IPS-18c (cell line): ENCODE results near the gene THADA.

Experiments
- H3K4me3 ChIP-seq: 2 replicates; pipeline ENCODE4 v1.7.0; 2013; ENCODE audit warnings: low read depth, mild to moderate bottlenecking, low read length, moderate library complexity; ENCODE audit not compliant: insufficient read depth
- H3K9me3 ChIP-seq: one replicate; pipeline ENCODE4 v1.6.1; 2013; ENCODE audit warnings: mild to moderate bottlenecking, low read length, moderate library complexity; ENCODE audit not compliant: control insufficient read depth, insufficient read depth

The THADA gene

DNA sequence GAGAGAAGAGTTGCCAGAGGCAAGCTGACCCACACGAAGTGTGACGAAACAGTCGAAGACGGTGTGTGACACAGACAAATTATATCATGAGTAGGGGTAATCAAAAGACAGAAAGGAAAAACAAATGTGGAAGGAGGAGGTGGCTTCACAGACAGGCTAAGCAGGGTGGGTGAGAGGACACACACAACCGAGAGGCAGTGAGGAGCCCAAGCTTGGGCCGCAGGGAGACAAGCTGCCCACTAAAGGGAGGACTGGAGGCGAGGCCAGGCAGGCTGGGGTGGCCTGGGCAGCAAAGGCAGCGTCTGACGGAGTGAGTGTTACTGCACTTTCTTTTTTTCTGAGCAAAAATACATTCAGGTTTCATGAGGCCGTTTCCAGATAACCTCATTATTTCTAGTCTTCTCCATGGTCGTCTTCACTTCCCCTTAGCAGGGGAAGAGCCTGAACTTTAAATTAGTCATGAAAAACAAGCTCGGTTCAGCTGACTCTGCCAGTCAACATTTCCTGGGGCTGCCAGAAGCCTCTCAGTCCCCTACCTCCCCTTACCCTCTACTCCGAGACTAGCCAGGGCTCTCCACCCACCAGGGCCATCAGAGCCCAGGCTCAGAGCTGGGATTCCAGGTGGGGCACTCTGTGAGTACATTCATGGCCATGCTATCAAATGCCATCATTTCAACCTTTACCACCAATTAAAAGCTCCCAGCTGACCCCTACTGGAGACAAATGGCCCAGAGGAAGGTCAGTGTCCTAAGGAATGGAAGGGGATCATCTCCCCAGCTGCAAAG, 355.7 kb downstream of the THADA start:
- H3K4me3 ChIP-seq: no peak overlapping the region
- H3K9me3 ChIP-seq: no peaks in the 10 kb centered on the region

DNA sequence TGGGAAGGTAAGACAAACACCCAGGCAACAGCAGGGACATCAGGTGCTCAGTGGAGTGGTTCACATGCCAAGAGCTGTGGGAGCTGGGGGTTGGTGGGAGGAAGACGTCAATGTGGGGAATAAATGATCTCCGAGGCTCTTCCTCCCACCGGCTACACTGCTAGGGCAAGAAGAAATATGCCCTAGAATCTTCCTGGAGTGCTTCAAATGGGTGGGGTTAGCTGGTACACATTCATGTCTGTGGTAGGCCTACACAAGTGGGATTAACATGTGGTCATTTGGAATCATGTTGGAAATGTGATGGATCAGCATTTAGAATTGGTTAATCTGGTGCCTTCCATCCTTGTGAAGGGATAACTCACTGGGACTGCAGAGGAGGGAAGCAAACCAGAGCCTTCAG, 357.0 kb downstream of the THADA start:
- Histone ChIP-seq H3K9me3 (no peaks in the 10 kb centered on the region), H3K4me3 (no peak overlapping the region)

DNA sequence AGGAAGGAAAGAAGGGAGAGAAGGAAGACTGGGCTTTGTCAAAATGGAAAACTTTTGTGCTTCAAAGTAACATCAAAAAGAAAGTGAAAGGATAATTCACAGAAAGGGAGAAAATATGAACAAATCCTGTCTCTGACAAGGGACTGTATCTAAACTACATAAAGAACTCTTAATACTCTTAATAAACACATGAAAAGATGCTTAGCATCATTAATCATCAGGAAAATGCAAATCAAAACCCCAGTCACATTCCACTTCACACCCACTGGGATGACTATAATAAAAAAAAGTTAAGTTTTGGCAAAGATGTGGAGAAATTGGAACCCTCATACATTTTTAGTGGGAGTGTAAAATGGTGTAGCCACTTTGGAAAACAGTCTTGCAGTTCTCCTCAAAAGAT, 357.7 kb downstream of the THADA start:
- H3K4me3 ChIP-seq: no peak overlapping the region
- H3K9me3 ChIP-seq: no peaks in the 10 kb centered on the region

DNA sequence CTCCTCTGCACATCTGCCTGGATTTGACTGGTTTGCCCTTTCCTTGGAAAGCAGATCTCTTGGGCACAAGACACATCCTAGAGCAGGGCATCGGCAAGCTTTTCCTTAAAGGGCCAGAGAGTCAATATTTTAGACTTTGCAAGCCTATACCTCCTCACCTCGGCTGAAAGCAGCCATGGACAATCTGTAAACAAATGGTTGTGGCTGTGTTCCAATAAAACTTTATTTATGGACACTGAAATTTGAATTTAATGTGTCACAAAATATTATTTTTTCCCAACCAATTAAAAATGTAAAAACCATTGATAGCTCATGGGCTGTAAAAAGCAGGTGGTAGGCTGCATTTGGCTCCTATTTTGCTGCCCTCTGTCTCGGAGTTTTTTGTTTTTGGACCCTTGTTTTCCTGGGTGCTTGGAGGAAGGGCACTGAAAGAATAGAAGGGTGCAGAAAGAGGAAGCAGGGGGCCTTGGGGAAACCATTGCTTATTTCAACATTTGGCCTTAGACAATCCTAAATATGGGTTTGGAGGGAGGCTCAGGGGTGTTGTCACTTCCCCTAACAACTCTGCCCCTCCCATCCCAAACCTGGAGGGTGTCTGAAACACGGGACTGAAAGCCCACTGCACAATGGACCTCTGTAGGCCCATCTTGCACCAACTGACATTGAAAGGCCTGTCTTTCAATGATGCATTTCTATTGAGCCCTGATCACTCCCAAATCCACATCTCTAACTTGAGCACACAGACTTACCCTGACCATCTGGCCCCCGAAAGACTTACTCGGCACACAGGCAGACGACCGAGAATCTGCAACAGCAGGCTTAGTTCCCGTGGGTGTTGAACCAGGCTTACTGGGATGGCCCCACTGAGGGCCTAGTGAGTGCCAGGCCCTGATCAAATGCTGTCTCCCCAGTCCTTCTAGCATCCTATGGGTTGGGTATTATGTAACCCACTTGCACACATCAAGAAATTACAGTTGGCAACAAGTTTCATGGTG, 362.3 kb downstream of the THADA start:
- Histone ChIP-seq H3K4me3 (no peak overlapping the region), H3K9me3 (no peaks in the 10 kb centered on the region)

DNA sequence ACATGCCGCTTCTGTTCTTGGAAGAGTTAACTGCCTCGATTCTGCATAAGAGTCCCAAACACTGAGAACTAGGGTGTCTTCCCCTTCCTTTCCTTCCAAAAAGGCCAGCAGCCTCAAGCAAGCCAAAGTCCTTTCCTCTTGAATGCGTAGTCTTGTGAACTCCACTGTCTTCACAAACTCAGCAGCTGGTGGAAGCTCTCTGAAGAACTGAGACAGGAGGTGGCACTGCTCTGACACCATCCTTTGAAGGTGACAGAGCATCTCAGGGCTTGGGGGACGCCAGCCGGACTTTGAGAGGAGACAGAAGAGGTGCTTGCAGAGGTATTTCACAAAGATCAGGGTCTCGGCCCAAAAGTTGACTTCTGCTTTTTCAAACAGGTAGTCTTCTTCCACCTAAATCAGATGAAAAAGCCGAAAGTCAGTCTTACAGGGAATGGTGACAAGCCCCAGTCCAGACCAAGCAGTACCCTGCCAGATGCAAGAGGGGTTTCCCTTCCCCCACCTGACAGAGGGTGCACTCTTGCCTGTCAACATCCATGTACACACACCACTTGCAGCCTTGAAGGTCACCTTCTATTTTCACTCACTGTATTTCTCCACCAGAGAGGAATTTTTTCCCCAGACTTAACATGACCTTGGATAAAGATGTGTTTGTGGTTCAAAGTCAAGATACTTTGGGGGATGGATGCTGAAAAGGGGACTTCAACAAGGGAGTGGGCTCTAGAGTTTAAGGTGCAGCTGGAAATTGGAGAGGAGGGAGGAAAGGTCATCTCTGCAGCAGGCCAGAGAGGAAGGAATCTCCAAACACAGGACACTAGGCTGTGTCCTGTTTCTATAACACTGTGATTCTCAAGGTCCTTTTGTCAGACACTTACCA, 364.6 kb downstream of the THADA start:
- Histone ChIP-seq H3K9me3 (no peaks in the 10 kb centered on the region), H3K4me3 (no peak overlapping the region)

DNA sequence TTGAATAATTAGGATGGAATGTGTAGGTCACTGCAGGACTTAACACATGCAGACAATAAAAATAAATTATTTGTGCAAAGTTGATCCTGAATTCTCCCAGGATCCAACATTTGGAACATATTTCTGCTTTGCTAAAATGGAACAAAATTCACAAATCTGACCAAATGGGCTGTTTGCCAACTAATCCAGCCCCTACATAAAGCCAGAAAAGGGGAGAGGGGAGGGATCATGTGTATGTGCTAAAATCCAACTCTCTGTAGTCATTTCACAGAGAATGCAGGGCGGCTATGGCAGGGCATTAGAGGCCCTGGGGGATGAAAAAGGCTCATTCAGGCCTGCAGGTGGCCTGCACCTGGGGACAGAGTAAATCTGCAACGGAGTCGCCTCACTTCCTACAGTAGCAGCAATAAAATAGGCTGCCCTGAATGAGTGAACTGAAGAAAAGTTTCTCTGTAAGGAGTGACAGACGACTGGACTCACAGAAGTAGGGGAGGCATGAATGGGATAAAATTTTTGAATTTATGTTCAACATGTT, 365.4 kb downstream of the THADA start:
- H3K9me3 ChIP-seq: no peaks in the 10 kb centered on the region
- H3K4me3 ChIP-seq: no peak overlapping the region

DNA sequence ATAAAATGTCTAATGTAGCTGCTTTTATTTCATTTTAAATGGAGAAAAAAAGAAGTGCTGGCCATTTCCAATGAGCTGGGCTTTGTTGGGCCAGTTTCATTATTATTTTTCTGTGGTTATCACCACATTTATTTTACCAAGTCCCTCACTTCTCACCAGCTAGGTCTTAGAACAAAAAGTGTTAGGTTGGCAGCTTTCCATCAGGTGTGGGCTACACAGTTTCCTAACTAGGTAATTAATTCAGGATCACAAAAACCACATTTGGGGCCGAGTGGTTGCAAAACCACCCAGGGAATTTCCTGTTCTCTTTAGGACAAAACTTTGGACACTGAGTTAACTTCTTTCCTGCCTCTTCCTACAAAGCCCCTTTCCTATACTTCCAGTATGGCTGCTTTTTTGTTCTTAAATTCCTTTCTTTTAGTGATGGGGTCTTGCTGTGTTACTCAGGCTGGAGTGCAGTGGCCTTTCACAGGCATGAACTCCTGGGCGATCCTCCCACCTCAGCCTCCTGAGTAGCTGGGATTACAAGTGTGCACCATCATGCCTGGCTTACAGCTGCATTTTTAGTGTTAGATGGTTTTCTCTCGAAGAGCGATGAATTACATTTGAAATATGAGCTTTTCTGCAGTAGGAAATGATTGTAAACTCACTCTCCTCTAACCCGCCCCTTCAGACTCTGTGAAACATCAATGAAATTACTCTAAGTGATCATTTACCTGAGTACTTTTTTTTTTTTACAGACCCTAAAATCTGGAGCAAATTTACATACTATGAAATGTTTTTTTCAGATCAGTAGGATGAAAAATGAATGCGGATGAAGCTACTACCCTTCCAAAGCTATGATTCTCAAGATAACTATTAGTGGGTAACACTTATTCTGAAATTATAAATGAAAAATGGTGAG, 366.8 kb downstream of the THADA start:
- Histone ChIP-seq H3K4me3 (no peak overlapping the region), H3K9me3 (no peaks in the 10 kb centered on the region)

DNA sequence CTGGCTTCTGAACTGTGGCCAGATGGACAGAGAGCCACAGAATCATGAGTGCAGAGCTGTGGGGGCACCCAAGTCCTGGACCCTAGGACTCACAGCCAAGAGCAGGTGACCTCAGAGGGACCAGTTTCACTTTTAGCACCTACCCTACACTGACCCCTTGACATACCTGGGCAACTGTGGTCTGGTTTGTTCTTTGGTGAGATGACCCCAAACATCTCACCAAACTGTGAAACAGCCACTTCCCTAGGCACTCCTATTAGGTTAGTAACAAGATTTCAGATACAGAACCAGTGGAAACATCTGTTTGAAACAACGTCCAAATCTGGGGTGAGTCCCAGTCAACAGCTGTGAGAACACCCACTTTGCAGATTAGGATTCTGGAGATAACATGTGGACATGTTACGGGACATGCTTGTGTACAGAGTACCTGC, 367.5 kb downstream of the THADA start:
- H3K4me3 ChIP-seq: no peak overlapping the region
- H3K9me3 ChIP-seq: no peaks in the 10 kb centered on the region

DNA sequence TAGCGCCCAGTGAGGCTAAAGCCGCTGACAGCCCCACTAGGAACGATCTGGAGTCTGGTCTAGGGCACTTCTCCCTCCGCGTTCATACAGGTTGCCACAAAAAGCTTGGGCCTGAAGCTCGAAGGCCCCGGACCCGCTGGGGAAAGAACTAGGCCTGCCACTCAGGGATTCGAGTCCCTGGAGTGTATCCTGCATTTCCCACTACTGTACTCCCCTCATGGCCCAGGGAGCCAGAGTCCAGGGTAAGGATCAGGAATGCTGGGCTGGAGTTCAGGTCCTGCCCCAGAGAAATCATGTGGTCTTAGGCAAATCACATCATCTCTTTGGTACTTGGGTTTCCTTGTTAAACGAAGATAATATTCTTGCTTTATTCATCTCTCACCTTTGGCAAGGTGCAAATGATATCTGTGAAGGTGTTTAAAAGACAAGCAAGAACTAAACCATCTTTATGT, 368.0 kb downstream of the THADA start:
- Histone ChIP-seq H3K4me3 (peak overlapping the region; percentile 97), H3K9me3 (no peaks in the 10 kb centered on the region)

DNA sequence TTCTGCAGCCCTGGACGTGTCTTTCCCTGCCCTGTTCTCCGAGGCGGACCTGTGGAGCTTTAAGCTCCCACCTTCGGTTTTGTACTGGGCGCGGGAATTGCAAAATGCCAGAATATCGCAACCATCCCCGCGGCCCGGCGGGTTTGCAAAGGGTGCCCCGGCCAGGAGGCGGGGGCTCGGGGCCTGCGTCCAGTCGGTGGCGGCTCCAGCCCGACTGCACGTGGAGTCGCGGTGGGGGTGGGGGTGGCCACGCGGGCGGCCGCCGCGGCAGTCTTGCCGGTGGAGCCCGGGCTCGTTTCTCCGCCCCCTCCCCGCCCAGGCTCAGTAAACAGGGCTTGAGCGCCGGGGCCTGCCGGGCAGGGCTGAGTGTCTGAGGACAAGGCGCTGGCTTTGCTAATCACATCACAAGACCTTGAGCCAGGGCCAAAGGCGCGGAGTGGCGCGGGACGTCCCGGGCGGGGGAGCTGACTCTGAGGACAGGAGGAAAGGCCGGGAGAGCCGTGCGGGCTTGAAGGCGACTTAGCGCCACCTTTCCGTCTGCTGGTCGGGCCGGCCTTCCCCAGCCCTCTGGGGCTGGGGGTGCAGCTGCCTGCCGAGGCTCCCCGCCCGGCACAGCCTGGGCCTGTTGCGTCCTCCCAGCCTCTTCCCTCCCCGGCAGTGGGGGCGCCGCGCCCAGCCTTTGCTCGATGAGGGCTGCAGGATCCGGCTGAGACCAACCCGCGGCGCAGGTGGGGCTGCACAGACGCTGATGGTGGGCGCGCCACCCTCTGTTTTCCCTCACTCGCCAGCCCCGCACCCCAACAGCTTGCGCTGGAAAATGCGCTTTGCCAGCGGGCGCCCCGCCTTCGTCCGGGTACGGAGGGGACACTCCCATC, 368.6 kb downstream of the THADA start:
- Histone ChIP-seq H3K4me3 (peak overlapping the region; percentile 97), H3K9me3 (no peaks in the 10 kb centered on the region)

DNA sequence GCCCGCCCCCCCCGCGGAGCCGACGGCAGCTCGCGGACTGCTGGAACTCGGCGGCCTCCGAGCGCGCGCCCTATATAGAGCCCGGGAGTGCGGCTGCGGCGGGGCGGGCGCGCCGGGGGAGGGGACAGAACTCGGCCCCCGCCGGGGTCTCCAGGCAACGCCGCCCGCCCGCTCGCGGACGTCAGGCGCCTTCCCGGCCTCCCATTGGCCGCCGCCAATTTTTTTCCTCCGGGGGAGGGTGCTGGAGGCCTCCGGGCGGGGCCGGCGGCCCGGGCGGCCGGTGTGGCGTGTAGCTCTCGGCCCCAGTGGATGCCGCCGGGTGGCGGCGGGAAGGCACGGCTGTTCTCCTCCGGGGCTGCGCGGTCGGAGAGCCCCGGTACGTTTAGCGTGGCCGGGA, 369.3 kb downstream of the THADA start, which contains the start of gene ZFP36L2:
Gene ZFP36L2, minus strand, starts transcription at position 49 of the 397 bp plus-strand sequence. CDS start 291 bp downstream, outside the sequence.
- Histone ChIP-seq H3K9me3 (no peaks in the 10 kb centered on the region), H3K4me3 (peak within 1 kb of the TSS; percentile 97)

DNA sequence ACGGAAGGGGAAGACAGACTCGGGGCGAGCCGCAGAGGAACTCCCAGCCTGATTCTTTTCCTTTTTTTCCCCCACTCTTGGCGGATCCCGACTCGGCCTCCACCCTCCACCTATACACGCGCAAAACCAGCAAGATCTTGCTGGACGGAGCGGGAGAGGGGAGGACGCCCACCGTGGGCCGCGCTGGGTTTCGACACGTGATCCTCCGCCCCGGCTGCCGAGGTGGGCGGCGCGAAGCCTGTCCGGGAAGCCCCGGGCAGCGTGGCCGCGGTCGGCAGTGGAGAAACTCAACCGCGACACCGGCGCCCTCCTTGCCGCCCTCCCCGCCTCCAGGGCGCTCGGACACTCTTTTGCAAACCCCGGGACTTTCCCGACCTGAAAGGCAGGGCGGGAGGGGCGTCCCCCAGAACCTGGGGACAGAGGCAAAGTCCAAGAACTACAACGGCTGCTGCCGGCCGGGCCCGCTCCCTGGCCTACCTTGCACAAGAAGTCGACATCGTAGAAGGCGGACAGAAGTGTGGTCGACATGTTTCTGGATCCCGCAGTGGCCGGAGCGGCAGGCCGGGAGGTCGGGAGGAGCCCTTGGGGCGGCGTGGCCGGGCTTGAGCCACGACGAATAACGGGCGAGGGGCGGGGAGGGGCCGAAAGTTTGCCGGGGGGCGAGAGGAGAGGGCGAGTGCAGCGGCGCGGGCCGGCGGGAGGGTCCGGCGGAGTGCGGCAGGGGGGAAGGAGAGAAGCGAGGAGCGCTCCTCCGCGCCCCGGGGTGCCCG, 369.9 kb downstream of the THADA start:
- H3K4me3 ChIP-seq: peak overlapping the region; percentile 97
- H3K9me3 ChIP-seq: no peaks in the 10 kb centered on the region

DNA sequence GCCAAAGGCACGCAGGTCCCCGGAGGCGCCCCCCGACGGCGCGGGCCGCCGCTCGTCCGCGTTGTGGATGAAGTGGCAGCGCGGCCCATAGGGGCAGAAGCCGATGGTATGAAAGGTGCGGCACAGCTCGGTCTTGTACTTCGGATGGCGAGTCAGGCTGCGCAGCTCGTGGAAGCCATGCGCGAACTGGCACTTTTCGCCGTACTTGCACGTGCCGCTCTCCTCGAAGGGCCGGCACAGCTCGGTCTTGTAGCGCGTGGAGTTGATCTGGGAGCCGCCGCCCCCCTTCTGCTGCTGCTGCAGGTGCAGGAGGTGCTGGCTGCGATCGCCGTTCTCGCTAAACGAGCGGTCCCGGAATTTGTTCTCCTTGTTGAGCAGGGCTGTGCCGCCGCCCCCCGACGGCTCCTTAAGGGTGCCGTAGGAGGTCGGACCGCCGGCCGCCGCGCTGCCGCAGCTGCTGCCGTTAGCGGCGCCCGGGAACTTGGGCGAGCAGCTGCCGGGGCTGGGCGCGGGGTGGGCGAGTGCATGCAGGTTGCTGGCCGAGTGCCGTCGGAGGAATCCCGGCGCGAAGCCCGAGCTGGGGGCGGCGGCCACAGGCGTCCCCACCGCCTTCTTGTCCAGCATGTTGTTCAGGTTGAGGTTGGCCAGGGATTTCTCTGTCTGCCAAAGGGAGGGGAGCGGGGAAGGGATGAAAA, 370.6 kb downstream of the THADA start:
- H3K4me3 ChIP-seq: peak overlapping the region; percentile 97

DNA sequence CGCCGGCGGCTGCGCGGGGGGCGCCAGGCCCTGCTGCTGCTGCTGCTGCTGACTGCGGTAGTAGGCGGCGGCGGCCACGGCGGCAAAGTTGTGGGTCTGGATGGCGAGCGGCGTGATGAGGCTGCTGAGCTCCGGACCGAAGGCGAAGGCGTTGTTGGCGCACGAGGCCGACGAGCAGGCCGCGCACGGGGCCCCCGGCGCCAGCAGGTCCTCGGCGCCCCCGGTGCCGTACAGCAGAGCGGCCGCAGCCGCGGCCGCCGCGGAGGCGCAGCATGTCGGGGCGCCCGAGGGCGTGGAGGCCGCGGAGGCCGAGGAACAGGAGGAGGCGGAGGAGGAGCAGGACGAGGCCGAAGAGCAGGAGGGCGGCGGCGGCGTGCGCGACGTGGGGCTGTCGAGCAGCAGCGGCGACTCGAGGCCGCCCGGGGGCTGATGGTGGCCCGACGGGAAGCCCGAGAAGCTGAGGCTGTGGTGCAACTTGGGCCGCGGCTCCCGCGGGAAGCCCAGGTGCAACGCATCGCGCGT, 371.2 kb downstream of the THADA start:
- peak overlapping the region; percentile 97 for H3K4me3 ChIP-seq
- H3K9me3 ChIP-seq: no peaks in the 10 kb centered on the region

More for the DNA sequence above, 370.6 kb downstream of the THADA start:
- no peaks in the 10 kb centered on the region for H3K9me3 ChIP-seq
